Breast epithelium (tissue), 3 donors: Measurements from ENCODE around the gene OXCT2.

ENCODE experiments used
- CTCF ChIP-seq, 3 donors: fragments of 450-650 bp; IDR thresholded peaks; one replicate each; pipeline ENCODE4 v1.5.1; 2016 to 2017; ENCODE audit warnings: antibody characterized with exemption in 3 of 3, mild to moderate bottlenecking in 3 of 3, moderate library complexity in 3 of 3
- POLR2A ChIP-seq: fragments of 450-650 bp; IDR thresholded peaks from one replicate; pipeline ENCODE4 v1.6.1; 2016; ENCODE audit warnings: antibody characterized with exemption, mild to moderate bottlenecking, moderate library complexity

DNA sequence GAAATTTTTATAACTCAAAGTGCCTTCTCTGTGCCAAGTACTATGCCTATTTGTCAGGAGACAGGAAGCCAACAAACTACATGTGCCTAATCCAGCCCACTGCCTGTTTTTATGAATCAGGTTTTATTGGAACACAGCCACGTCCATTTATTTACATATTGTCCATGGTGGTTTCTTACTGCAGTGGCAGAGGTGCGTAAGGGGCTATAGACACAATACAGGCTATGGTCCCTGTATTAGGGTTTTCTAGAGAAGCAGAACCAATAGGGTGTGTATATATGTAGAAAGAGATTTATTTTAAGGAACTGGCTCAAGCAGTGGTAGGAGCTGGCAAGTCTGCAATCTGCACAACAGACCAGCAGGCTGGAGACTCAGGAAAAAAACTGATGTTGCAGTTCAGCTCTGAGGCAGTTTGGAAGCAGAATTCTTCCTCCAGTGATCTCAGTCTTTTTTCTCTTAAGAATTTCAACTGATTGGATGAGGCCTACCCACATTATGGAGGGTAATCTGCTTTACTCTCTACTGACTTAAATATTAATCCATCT lies 17.1 kb downstream of the OXCT2 start:
- TF ChIP-seq POLR2A (no peak), CTCF (IDR thresholded peaks at IDR 0.05) (no peak)
